GM12801 (cell line): ENCODE data around the gene STAB1.

Experiments used
- CTCF ChIP-seq: IDR thresholded peaks from one replicate; pipeline ENCODE4 v1.5.1; 2011; ENCODE audit warnings: control low read depth; ENCODE audit not compliant: insufficient read length; ENCODE audit errors: extremely low read depth

STAB1 gene

GRCh38 chr3:52534281-52535183, 39.4 kb downstream of the STAB1 start:
- TF ChIP-seq CTCF, result no peak

GRCh38 chr3:52535411-52536111, 40.4 kb downstream of the STAB1 start:
- TF ChIP-seq CTCF, result no peak

GRCh38 chr3:52536112-52536368, 40.9 kb downstream of the STAB1 start:
- TF ChIP-seq CTCF, result no peak

- no peak for TF ChIP-seq CTCF
Measured at GRCh38 chr3:52536369-52537164, 41.4 kb downstream of the STAB1 start, which contains the start of gene UQCC5. UQCC5 (plus strand) TSS chr3:52536605; CDS start chr3:52536756, 151 bp downstream.

- no peak for TF ChIP-seq CTCF
Measured at GRCh38 chr3:52537165-52537620, 42.1 kb downstream of the STAB1 start.

- no peak for TF ChIP-seq CTCF
Measured at GRCh38 chr3:52537726-52538421, 42.7 kb downstream of the STAB1 start.
